Measurements from ENCODE around the gene SPACDR. TPM values are rescaled to one million over a fixed set of nuclear protein-coding genes. Genes with fewer than 3 reads are reported as not detected.
"Not testable (repeated sequence)": the region's sequence is repeated elsewhere in the genome, so short reads cannot be mapped to it uniquely, and the experiment has no call there.

SPACDR gene
- 1 to 10 TPM; 2.0 to 6.2 (median 4.0) TPM for polyA plus RNA-seq (ENCODE audit: insufficient read depth in 1 of 5, insufficient read length in 5 of 5, low replicate concordance in 1 of 5)
- long read RNA-seq, donor 1, transcript C7orf61-202 (2 exons, 573 nt) = major isoform, 5 of 5 reads
- long read RNA-seq, donor 1, partial matches to known transcripts = 0 of 5 reads
- long read RNA-seq, donor 1, other reads (novel, unspliced or antisense) = 0 of 5 reads
- long read RNA-seq, donor 2, partial matches to known transcripts = 0 of 1 reads
- long read RNA-seq, donor 2, other reads (novel, unspliced or antisense) = 0 of 1 reads
- long read RNA-seq, donor 3, partial matches to known transcripts = 0 of 4 reads
- long read RNA-seq, donor 3, other reads (novel, unspliced or antisense) = 0 of 4 reads
- long read RNA-seq, donor 4, partial matches to known transcripts = 0 of 2 reads
- long read RNA-seq, donor 4, other reads (novel, unspliced or antisense) = 0 of 2 reads
- long read RNA-seq, donor 5, partial matches to known transcripts = 0 of 1 reads
- long read RNA-seq, donor 5, other reads (novel, unspliced or antisense) = 0 of 1 reads
- long read RNA-seq, donor 6, partial matches to known transcripts = 0 of 4 reads
- long read RNA-seq, donor 6, other reads (novel, unspliced or antisense) = 0 of 4 reads
- long read RNA-seq, donor 7, partial matches to known transcripts = 0 of 1 reads
- long read RNA-seq, donor 7, other reads (novel, unspliced or antisense) = 0 of 1 reads
- long read RNA-seq, donor 8, partial matches to known transcripts = 0 of 1 reads
- long read RNA-seq, donor 8, other reads (novel, unspliced or antisense) = 0 of 1 reads

- DNase-seq = no peak
Measured at GRCh38 chr7:100464210-100464660, at the start of gene SPACDR. Gene SPACDR (minus strand): TSS chr7:100464260. CDS start chr7:100464025, 235 bp downstream.

DNA sequence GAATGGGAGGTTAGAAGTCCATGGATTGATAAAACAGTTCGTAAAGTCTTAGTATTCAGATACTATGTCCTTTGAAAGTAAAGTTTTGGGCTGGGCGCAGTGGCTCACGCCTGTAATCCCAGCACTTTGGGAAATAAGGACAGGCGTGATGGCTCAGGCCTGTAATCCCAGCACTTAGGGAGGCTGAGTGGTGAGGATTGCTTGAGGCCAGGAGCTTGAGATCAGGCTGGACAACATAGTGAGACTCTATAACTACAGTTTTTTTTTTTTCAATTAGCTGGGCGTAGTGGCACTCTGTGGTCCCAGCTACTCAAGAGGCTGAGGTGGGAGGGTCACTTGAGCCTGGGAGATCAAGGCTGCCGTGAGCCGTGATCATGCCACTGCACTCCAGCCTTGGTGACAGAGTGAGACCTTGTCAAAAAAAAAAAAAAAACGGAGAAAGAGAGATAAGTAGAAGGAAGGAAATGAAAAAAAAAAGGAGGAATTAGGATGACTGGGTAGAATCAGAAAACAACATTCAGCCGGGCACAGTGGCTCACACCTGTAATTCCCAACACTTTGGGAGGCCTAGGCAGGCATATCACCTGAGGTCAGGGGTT, 49.3 kb upstream of the SPACDR start:
- no peak for DNase-seq

DNA sequence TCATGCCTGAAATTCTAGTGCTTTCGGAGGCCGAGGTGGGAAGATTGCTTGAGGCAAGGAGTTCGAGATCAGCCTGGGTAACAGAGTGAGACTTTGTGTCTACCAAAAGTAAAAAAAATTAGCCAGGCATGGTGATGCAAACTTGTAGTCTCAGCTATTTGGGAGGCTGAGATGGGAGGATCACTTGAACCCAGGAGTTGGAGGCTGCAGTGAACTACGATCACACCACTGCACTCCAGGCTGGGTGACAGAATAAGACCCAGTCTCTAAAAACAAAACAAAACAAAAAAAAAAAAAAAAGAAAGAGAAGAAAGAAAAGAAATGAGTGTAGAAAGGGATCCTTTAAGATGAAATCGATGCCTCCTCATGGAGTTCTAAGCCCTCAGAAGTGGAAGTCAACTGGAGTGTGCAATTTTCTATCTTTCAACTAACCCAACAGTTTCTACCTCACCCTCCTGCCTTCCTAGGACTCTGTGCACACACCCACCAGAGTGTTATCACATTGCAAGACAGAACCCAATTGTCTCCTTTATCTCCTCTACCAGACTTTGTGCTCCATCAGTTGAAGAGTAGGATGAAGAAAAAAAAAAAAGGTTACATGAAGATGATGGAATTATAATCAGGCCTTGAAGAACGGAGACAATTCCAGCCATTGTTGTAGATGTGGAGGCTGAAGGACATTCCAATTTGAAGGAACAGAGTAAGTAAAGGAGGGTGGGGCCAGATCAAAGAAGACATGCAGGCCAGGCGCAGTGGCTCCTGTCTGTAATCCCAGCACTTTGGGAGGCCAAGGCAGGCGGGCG, 46.6 kb upstream of the SPACDR start:
- no peak for DNase-seq

- peak; percentile 32 to 34 for DNase-seq
Measured at GRCh38 chr7:100509231-100509630, 45.2 kb upstream of the SPACDR start.

- no peak for DNase-seq
Measured at GRCh38 chr7:100506356-100506923, 42.4 kb upstream of the SPACDR start.

- no peak for DNase-seq
Measured at GRCh38 chr7:100504887-100505611, 41.0 kb upstream of the SPACDR start.

DNA sequence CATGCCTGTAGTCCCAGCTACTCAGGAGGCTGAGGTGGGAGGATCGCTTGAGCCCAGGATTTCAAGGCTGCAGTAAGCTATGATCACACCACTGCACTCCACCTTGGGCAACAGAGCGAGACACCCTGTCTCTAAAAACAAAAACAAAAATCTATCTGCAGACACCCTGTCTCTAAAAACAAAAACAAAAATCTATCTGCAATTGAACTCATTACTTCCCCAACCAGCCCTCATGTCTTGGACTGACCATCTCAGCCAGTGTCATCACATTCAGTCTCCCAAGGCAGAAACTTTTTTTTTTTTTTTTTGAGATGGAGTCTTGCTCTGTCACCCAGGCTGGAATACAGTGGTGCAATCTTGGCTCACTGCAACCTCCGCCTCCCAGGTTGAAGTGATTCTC, 40.0 kb upstream of the SPACDR start:
- DNase-seq = not testable (repeated sequence)

GRCh38 chr7:100500743-100501142, 36.7 kb upstream of the SPACDR start:
- not testable (repeated sequence) for DNase-seq

DNA sequence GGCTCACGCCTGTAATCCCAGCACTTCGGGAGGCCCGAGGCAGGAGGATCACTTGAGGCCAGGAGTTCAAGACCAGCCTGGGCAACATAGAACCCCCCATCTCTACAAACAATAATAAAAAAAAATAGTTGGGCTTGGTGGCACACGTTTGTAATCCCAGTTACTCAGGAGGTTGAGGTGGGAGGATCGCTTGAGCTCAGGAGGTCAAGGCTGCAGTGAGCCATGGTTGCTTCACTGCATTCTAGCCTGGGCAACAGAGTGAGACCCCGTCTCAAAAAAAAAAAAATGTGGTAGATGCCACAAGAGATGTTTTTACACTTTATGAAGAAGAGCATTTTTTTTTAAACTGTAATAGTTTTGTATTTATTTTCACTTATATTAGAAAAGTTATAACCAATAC, 32.4 kb upstream of the SPACDR start:
- no peak for DNase-seq

DNA sequence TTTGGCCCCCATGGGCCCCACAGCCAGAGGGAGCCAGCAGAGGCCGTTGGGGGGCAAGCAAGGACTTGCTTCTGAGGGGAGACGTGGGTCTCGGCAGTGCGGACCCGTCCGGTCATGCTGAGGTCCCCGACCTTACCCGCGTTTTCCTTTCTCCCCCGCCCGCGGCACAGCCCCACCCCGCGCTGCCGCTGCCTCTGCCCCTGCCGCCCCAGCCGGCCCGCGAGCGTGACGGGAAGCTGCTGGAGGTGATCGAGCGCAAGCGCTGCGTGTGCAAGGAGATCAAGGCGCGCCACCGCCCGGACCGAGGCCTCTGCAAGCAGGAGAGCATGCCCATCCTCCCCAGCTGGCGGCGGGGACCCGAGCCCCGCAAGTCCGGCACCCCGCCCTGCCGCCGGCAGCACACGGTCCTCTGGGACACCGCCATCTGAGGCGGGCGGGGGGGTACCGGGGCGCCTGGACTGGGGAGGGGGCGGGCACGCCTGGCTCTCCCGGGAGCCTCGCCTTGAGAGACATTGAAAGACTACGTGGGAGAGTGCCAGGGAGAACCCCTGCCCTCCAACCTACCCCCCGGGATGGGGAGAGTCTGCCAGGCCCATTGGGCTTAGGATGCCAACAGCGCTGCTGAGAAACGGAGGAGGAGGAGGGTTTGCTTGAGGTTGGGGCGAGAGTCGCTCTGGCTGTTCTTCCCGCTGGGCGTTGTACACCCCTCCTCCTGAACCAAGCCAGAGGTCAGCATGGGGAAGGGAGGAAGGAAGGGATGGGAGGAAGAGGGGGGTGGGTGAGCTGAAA, 29.6 kb upstream of the SPACDR start:
- no peak for DNase-seq

- DNase-seq = no peak
Measured at GRCh38 chr7:100492738-100493475, 28.8 kb upstream of the SPACDR start.

DNA sequence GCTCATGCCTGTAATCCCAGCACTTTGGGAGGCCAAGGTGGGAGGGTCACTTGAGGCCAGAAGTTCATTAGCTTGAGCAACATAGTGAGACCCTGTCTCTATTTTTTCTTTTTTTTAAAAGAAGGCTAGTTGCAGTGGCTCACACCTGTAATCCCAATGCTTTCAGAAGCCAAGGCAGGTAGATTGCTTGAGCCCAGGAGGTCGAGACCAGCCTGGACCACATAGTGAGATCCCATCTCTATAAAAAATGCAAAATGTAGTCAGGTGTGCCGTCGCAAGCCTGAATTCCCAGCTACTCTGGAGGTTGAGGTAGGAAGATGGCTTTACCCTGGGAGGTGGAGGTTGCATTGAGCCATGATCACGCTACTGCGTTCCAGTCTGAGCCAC, 27.1 kb upstream of the SPACDR start:
- no peak for DNase-seq

DNA sequence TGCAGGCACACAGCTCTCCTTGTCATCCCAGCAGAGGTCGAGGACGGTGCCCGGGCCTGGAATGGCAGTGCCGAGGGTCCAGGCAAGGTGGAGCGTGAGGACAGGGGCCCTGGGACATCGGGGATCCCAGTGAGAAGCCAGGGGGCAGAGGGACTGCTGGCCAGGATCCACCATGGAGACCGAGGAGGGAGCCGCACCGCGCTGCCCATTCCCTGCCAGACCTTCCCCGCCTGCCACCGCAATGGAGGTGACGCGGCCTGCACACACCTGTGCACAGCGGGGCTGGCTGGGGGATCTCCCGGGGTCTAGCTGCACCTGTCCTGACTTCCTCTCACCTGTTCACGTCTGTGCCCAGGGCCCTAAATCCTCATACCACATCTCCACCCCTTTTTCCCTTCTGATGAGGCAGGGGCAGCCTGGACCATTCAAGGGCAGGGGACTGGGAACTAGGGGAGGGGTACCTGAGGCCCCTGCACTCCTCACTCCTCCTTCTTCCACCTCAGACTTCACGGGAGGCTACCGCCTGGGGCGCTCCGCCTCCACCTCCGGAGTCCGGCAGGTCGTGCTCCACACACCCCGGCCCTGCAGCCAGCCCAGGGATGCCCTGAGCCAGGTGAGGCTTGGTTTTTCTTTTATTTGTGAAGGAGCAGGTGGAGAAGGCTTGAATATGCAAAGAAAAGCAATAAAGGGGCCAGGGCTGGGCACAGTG, 26.6 kb upstream of the SPACDR start:
- no peak for DNase-seq

DNA sequence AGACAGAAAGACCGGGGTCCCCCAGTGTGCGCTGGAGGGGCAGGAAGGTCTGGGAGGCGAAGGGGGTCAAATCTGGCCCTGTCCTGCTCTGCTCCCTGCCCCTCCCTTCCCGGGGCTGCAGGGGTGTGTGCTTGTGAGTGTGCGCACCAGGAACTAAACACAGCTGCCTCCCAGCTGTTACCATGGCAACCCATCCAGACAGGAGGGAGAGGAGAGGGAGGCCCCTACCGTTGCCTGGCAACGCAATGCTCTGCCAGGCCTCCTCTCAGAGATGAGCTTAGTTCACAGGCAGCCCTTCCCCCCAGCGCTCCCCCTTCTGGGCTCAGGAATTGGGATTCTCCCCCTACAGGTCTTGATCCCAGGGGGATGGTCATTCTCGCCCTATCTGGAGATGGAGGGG, 25.8 kb upstream of the SPACDR start:
- peak; percentile 78 to 83 for DNase-seq

- no peak for DNase-seq
Measured at GRCh38 chr7:100489121-100489520, 25.1 kb upstream of the SPACDR start.

DNA sequence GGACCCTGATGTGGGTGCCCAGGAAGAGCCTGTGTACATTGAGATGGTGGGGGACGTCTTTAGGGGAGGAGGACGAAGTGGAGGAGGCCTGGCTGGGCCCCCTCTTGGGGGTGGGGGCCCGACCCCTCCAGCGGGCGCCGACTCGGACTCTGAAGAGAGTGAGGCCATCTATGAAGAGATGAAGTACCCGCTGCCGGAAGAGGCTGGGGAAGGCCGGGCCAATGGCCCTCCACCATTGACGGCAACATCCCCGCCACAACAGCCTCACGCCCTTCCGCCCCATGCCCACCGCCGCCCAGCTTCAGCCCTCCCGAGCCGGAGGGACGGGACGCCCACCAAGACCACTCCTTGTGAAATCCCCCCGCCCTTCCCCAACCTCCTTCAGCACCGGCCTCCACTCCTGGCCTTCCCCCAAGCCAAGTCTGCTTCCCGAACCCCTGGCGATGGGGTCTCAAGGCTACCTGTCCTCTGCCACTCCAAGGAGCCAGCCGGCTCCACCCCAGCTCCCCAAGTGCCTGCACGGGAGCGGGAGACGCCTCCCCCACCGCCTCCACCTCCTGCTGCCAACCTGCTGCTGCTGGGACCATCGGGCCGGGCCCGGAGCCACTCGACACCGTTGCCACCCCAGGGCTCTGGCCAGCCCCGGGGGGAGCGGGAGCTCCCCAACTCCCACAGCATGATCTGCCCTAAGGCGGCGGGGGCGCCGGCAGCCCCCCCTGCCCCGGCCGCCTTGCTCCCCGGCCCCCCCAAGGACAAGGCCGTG, 24.5 kb upstream of the SPACDR start:
- no peak for DNase-seq

DNA sequence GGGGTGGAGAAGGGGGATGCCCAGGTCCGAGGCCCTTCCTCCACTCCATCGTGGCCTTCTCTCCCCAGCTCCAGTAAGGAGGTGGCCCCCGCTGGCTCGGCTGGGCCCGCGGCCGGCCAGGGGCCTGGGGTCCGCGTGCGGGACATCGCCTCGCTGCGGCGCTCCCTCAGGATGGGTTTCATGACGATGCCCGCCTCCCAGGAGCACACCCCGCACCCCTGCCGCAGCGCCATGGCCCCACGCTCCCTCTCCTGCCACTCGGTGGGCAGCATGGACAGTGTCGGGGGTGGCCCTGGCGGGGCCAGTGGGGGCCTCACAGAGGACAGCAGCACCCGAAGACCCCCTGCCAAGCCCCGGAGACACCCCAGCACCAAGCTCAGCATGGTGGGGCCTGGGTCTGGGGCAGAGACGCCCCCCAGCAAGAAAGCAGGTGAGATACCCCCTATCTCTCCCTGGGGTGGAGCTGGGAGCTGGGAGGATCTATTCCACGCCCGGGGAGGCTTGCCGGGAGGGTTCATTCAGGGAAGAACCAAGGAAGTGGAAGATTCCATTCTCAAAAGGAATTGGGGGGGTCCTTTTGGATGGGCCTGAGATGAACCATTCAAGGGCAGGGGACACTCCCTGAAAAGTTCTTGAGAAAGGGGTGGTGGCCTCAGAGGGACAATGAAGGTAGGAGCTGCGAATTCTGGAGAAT, 22.8 kb upstream of the SPACDR start:
- no peak for DNase-seq
